ENCODE data around the gene CPLX1.
"Not testable (repeated sequence)": the region's sequence is repeated elsewhere in the genome, so short reads cannot be mapped to it uniquely, and the experiment has no call there.

CPLX1 gene

GRCh38 chr4:762211-763190 is 63.4 kb downstream of the CPLX1 start:
- H3K4me3 ChIP-seq (ENCODE audit: low read depth in 1 of 5, low read length in 5 of 5) = no peak overlapping the region
- H3K9ac ChIP-seq (ENCODE audit: low read length in 5 of 5) = no peak overlapping the region
- no peaks in the 10 kb centered on the region for H3K27me3 ChIP-seq (ENCODE audit: control insufficient read depth in 5 of 5, insufficient read depth in 4 of 5, low read length in 5 of 5)
- H3K9me3 ChIP-seq (ENCODE audit: control insufficient read depth in 5 of 5, low read length in 5 of 5) = no peaks in the 10 kb centered on the region
- H3K36me3 ChIP-seq (ENCODE audit: control insufficient read depth in 5 of 5, insufficient read depth in 5 of 5, low read length in 5 of 5) = peaks cover under 1 to 68% (median 54%) of the 10 kb centered on the region in 5 donors
- H3K4me1 ChIP-seq (ENCODE audit: control insufficient read depth in 5 of 5, insufficient read depth in 5 of 5, low read length in 5 of 5) = peaks cover 1 to 15% (median 12%) of the 10 kb centered on the region in 5 donors
- H3K27ac ChIP-seq (ENCODE audit: low read depth, low read length) = no peak overlapping the region

GRCh38 chr4:761739-762138 is 64.2 kb downstream of the CPLX1 start:
- Histone ChIP-seq H3K9ac (ENCODE audit: low read length in 5 of 5) (no peak overlapping the region), H3K4me3 (ENCODE audit: low read depth in 1 of 5, low read length in 5 of 5) (no peak overlapping the region), H3K4me1 (ENCODE audit: control insufficient read depth in 5 of 5, insufficient read depth in 5 of 5, low read length in 5 of 5) (peaks cover 1 to 15% (median 12%) of the 10 kb centered on the region in 5 donors), H3K27ac (ENCODE audit: low read depth, low read length) (no peak overlapping the region), H3K27me3 (ENCODE audit: control insufficient read depth in 5 of 5, insufficient read depth in 4 of 5, low read length in 5 of 5) (no peaks in the 10 kb centered on the region), H3K9me3 (ENCODE audit: control insufficient read depth in 5 of 5, low read length in 5 of 5) (no peaks in the 10 kb centered on the region), H3K36me3 (ENCODE audit: control insufficient read depth in 5 of 5, insufficient read depth in 5 of 5, low read length in 5 of 5) (peaks cover 0 to 65% (median 54%) of the 10 kb centered on the region in 5 donors)

GRCh38 chr4:761086-761485 is 64.8 kb downstream of the CPLX1 start:
- H3K27me3 ChIP-seq (ENCODE audit: control insufficient read depth in 5 of 5, insufficient read depth in 4 of 5, low read length in 5 of 5) = no peaks in the 10 kb centered on the region
- peaks cover 0 to 58% (median 49%) of the 10 kb centered on the region in 5 donors for H3K36me3 ChIP-seq (ENCODE audit: control insufficient read depth in 5 of 5, insufficient read depth in 5 of 5, low read length in 5 of 5)
- no peaks in the 10 kb centered on the region for H3K9me3 ChIP-seq (ENCODE audit: control insufficient read depth in 5 of 5, low read length in 5 of 5)
- no peak overlapping the region for H3K9ac ChIP-seq (ENCODE audit: low read length in 5 of 5)
- no peak overlapping the region for H3K4me3 ChIP-seq (ENCODE audit: low read depth in 1 of 5, low read length in 5 of 5)
- peaks cover 1 to 15% (median 12%) of the 10 kb centered on the region in 5 donors for H3K4me1 ChIP-seq (ENCODE audit: control insufficient read depth in 5 of 5, insufficient read depth in 5 of 5, low read length in 5 of 5)
- no peak overlapping the region for H3K27ac ChIP-seq (ENCODE audit: low read depth, low read length)

- no peaks in the 10 kb centered on the region for H3K9me3 ChIP-seq (ENCODE audit: control insufficient read depth in 5 of 5, low read length in 5 of 5)
- no peak overlapping the region for H3K4me3 ChIP-seq (ENCODE audit: low read depth in 1 of 5, low read length in 5 of 5)
- no peak overlapping the region for H3K9ac ChIP-seq (ENCODE audit: low read length in 5 of 5)
- H3K27me3 ChIP-seq (ENCODE audit: control insufficient read depth in 5 of 5, insufficient read depth in 4 of 5, low read length in 5 of 5) = no peaks in the 10 kb centered on the region
- H3K4me1 ChIP-seq (ENCODE audit: control insufficient read depth in 5 of 5, insufficient read depth in 5 of 5, low read length in 5 of 5) = peaks cover 1 to 13% (median 10%) of the 10 kb centered on the region in 5 donors
- H3K27ac ChIP-seq (ENCODE audit: low read depth, low read length) = no peak overlapping the region
- H3K36me3 ChIP-seq (ENCODE audit: control insufficient read depth in 5 of 5, insufficient read depth in 5 of 5, low read length in 5 of 5) = peaks cover 0 to 54% (median 44%) of the 10 kb centered on the region in 5 donors
Measured at GRCh38 chr4:760616-761015, 65.3 kb downstream of the CPLX1 start.

GRCh38 chr4:759810-760209 is 66.1 kb downstream of the CPLX1 start:
- H3K27me3 ChIP-seq (ENCODE audit: control insufficient read depth in 5 of 5, insufficient read depth in 4 of 5, low read length in 5 of 5); H3K9me3 ChIP-seq (ENCODE audit: control insufficient read depth in 5 of 5, low read length in 5 of 5); H3K27ac ChIP-seq (ENCODE audit: low read depth, low read length); H3K4me3 ChIP-seq (ENCODE audit: low read depth in 1 of 5, low read length in 5 of 5); H3K4me1 ChIP-seq (ENCODE audit: control insufficient read depth in 5 of 5, insufficient read depth in 5 of 5, low read length in 5 of 5); H3K9ac ChIP-seq (ENCODE audit: low read length in 5 of 5): not testable (repeated sequence)
- H3K36me3 ChIP-seq (ENCODE audit: control insufficient read depth in 5 of 5, insufficient read depth in 5 of 5, low read length in 5 of 5) = peaks cover 0 to 56% (median 49%) of the 10 kb centered on the region in 5 donors

GRCh38 chr4:757111-757510 is 68.8 kb downstream of the CPLX1 start:
- no peak overlapping the region for H3K27ac ChIP-seq (ENCODE audit: low read depth, low read length)
- no peak overlapping the region for H3K9ac ChIP-seq (ENCODE audit: low read length in 5 of 5)
- H3K4me1 ChIP-seq (ENCODE audit: control insufficient read depth in 5 of 5, insufficient read depth in 5 of 5, low read length in 5 of 5) = no peaks in the 10 kb centered on the region
- no peak overlapping the region for H3K4me3 ChIP-seq (ENCODE audit: low read depth in 1 of 5, low read length in 5 of 5)
- H3K27me3 ChIP-seq (ENCODE audit: control insufficient read depth in 5 of 5, insufficient read depth in 4 of 5, low read length in 5 of 5) = no peaks in the 10 kb centered on the region
- peaks cover 0 to 53% (median 47%) of the 10 kb centered on the region in 5 donors for H3K36me3 ChIP-seq (ENCODE audit: control insufficient read depth in 5 of 5, insufficient read depth in 5 of 5, low read length in 5 of 5)
- no peaks in the 10 kb centered on the region for H3K9me3 ChIP-seq (ENCODE audit: control insufficient read depth in 5 of 5, low read length in 5 of 5)

GRCh38 chr4:754221-755120 is 71.5 kb downstream of the CPLX1 start:
- Histone ChIP-seq H3K4me3 (ENCODE audit: low read depth in 1 of 5, low read length in 5 of 5) (no peak overlapping the region), H3K27ac (ENCODE audit: low read depth, low read length) (no peak overlapping the region), H3K4me1 (ENCODE audit: control insufficient read depth in 5 of 5, insufficient read depth in 5 of 5, low read length in 5 of 5) (peaks cover 0 to 16% (median 12%) of the 10 kb centered on the region in 5 donors), H3K27me3 (ENCODE audit: control insufficient read depth in 5 of 5, insufficient read depth in 4 of 5, low read length in 5 of 5) (no peaks in the 10 kb centered on the region), H3K36me3 (ENCODE audit: control insufficient read depth in 5 of 5, insufficient read depth in 5 of 5, low read length in 5 of 5) (peaks cover 0 to 46% (median 37%) of the 10 kb centered on the region in 5 donors), H3K9ac (ENCODE audit: low read length in 5 of 5) (no peak overlapping the region), H3K9me3 (ENCODE audit: control insufficient read depth in 5 of 5, low read length in 5 of 5) (no peaks in the 10 kb centered on the region)

GRCh38 chr4:753186-753585 is 72.7 kb downstream of the CPLX1 start:
- peaks cover 0 to 52% (median 42%) of the 10 kb centered on the region in 5 donors for H3K36me3 ChIP-seq (ENCODE audit: control insufficient read depth in 5 of 5, insufficient read depth in 5 of 5, low read length in 5 of 5)
- not testable (repeated sequence) for H3K9ac ChIP-seq (ENCODE audit: low read length in 5 of 5)

GRCh38 chr4:752196-752861 is 73.6 kb downstream of the CPLX1 start:
- Histone ChIP-seq H3K9ac (ENCODE audit: low read length in 5 of 5) (no peak overlapping the region), H3K27ac (ENCODE audit: low read depth, low read length) (no peak overlapping the region), H3K36me3 (ENCODE audit: control insufficient read depth in 5 of 5, insufficient read depth in 5 of 5, low read length in 5 of 5) (peaks cover 0 to 57% (median 44%) of the 10 kb centered on the region in 5 donors)

More at GRCh38 chr4:753186-753585, 72.7 kb downstream of the CPLX1 start:
- peaks cover 0 to 17% (median 12%) of the 10 kb centered on the region in 5 donors for H3K4me1 ChIP-seq (ENCODE audit: control insufficient read depth in 5 of 5, insufficient read depth in 5 of 5, low read length in 5 of 5)
- not testable (repeated sequence) for H3K4me3 ChIP-seq (ENCODE audit: low read depth in 1 of 5, low read length in 5 of 5); H3K27me3 ChIP-seq (ENCODE audit: control insufficient read depth in 5 of 5, insufficient read depth in 4 of 5, low read length in 5 of 5); H3K27ac ChIP-seq (ENCODE audit: low read depth, low read length); H3K9me3 ChIP-seq (ENCODE audit: control insufficient read depth in 5 of 5, low read length in 5 of 5)

More at GRCh38 chr4:752196-752861, 73.6 kb downstream of the CPLX1 start:
- Histone ChIP-seq H3K9me3 (ENCODE audit: control insufficient read depth in 5 of 5, low read length in 5 of 5) (no peaks in the 10 kb centered on the region), H3K27me3 (ENCODE audit: control insufficient read depth in 5 of 5, insufficient read depth in 4 of 5, low read length in 5 of 5) (no peaks in the 10 kb centered on the region), H3K4me3 (ENCODE audit: low read depth in 1 of 5, low read length in 5 of 5) (no peak overlapping the region), H3K4me1 (ENCODE audit: control insufficient read depth in 5 of 5, insufficient read depth in 5 of 5, low read length in 5 of 5) (peaks cover 0 to 17% (median 12%) of the 10 kb centered on the region in 5 donors)
